Right lung (tissue), 2 donors: ENCODE data around the gene SMIM45.

ENCODE experiments used
- DNase-seq, 2 donors: peaks; one replicate each; pipeline ENCODE4 v3.0.0-alpha.2; 2013

SMIM45 gene

DNA sequence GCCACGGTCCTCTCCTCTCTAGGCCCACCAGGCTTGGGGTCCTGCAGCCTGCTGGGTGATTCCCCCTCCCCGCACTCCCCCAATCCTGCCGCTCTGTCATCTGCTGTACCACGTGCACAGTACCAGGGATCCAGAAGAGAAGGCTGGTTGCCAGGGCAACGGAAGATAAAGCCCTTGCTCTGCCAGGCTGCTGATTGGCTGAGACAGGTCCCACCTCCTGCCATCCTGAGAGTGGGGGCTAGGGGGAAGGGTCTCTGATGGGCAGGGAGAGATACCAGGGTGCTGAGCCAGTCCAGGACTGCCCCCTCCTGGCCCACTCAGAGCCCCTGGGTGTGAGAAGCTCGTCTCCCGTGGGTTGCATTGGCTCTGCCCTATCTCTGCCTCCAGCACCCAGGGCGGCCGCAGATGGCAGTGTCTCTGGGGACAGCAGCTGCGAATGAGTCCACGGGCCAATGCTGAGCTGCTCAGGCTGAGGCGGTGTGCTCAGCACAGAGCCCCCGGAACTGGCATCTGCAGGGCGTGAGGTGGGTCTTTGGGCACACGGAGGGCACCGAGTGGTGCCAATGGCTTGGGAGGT is at the start of gene SMIM45:
TSS of gene SMIM45 (plus strand) at position 253 of the 577 bp plus-strand sequence.
- no peak for DNase-seq

DNA sequence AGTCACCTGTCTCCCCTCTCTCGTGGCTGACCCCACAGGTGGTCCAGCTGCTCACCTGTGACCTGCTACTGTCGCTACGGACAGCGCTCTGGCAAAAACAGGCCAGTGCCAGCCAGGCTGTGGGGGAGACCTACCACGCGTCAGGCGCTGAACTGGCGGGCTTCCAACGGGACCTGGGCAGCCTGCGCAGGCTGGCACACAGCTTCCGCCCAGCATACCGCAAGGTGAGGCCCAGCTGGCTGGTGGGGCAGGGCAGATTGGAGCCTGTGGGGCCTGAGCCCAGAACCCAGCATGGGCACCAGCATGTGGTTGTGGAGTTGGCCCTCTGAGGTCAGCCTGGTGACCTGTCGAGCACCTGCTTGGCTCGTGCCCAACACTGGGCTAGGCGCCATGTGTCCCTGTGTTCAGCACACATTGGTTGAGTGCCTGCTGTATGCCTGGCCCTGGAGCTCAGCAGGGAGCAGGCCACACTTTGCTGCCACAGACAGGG is 49.0 kb upstream of the SMIM45 start:
- no peak for DNase-seq

GRCh38 chr22:41904450-41905410 is 47.2 kb upstream of the SMIM45 start:
- DNase-seq = no peak

GRCh38 chr22:41905411-41906202 is 46.3 kb upstream of the SMIM45 start:
- no peak for DNase-seq

- no peak for DNase-seq
Observed at GRCh38 chr22:41906822-41907221, 45.1 kb upstream of the SMIM45 start.

DNA sequence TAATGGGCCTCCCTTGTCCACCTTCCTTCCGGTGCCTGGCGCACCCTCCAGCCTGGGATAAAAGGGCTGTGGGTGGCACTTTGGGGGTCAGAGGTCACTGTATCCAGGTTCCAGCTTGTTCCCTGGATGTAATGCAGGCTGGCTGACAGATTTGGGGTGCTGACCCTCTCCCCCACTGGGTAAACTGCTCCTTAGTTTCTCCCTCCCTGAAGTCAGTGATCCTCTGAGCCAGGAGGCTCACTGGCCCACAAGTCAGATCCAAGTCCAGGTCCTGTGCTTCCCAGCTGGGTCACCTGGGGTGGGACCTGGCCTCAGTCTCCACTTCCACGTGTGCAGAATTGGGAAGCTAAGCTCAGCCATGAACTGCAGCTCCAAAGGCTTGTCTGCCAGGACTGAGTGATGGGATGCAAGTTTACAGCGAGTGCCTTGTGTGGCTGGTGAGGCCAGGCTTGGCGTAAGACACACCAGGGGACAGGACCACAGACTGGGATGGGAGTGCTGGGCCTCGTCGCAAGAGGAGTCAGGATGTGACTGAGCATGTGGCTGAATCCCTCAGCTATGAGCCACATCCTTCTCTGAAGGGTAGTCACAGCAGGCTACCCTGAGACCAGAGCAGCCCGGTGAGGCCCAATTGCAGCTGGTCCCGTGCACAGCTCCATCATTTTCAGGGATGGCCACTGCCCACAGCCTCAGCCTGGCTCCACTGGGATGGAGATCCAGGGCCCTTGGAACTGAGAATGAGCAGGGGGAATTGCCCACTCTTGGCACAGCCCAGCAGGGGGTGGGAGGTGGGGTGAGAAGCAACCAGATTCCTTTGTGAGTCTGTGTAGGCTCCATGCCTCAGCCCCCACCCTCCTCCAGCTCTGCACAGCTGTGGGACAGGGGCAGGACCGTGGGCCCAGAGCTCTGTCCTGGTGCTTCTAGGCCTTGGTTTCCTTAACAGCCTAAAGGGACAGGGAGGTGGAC is 44.2 kb upstream of the SMIM45 start:
- no peak for DNase-seq

DNA sequence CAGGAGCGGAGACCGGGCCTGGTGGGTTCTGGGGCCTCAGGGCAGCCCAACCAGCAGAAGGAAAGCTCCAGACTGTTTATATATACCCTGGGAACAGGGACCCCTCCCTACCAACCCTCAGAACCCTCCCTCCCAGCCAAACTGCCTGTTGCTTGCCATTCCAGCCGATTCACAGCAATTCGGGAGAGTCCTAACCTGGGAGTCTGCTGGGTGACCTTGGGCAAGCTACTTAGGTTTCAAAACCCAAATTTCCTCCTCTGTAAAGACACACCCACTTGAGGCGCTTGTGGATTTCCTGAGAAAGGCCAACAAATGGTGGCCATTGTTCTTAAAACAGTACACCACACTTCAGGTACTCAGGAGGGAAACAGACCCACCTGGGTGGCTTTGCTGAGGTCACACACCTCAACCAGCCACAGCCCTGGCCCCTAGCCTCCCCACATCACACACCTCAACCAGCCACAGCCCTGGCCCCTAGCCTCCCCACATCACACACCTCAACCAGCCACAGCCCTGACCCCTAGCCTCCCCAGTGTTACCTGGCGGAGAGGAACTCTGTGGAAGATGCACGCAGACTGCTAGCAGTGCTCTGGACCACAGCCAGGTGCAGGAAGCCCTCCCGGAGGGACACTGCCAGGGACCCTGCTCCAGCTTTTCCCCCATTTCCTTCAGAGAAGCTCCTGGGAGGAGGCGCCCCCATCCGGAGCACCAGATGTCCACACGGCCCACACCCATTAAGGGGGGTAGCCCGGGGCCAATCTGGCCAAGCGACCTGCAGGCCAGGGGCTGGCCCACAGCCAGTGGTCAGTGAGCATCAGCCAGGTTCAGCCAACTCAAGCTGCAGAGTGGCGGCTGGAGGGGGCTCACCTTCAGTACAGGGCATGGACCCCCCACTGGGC is 43.3 kb upstream of the SMIM45 start:
- no peak for DNase-seq

GRCh38 chr22:41909310-41910049 is 42.5 kb upstream of the SMIM45 start:
- DNase-seq = no peak

- DNase-seq = no peak
Observed at GRCh38 chr22:41910050-41911000, 41.6 kb upstream of the SMIM45 start.

GRCh38 chr22:41911001-41911611 is 40.8 kb upstream of the SMIM45 start:
- no peak for DNase-seq

DNA sequence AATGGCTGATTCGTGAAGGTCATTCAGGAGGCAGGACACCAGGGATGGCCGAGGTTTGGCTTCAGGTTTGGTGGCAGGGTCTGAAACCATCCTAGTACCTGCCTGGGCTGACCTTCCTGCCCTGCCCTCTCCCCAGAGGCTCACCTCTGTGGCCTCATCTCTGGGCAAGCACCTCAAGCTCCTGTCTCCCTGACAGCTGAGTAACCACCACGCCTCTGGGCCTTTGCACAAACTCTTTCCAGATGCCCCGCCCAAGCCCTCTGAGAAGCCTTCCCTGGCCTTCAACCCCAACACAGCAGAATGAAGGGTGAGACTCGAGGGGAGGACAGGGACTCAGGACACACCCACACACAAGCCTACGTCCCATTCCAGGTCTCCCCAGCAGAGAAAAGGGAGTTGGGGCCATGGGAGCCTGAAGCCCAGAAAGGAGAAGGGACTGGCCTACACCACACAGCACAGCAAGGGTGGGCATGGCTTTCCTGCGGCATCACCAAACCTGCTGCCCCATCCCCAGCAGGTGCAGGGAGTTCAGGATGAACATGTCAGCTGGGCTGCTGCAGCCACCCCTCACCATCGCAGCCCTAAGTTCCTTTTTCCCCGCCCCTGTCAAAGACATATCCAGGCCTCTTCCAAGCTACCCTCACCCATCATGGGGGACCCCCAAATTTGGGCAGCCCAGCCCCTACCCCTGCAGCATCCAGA is 39.5 kb upstream of the SMIM45 start:
- no peak for DNase-seq

DNA sequence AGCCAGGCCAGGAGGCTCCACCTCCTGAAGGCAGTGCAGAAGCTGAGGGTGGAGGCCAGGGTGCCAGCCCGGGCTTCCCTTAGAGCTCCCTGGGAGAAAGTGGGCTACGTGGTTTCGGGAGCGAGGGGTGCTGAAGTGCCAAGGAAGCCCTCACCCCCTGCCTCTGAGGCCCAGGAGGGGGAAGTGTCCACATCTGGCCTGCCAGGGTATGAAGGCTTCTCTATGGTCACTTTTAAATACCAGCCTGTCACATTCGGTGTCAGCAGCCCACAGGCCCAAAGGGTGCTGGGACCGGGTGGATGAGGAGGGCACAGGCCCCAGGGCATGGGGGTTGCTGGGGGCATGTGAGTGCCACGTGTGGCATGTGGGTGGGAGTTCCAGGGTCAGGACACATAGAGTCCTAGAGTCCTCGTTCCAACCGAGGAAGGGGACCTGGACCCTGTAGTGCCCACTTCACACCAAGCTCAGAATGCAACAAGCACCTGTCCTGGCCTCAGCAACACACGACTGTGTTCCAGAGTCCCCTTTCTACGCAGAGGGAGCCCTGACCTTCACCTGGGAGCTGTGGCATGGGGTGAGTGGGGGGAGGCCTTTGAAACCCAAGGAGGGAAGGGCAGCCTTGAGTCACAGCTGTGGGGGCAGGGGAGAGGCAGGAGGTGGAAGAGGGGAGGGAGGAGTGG is 38.8 kb upstream of the SMIM45 start:
- no peak for DNase-seq

GRCh38 chr22:41913842-41914534 is 38.0 kb upstream of the SMIM45 start:
- no peak for DNase-seq

DNA sequence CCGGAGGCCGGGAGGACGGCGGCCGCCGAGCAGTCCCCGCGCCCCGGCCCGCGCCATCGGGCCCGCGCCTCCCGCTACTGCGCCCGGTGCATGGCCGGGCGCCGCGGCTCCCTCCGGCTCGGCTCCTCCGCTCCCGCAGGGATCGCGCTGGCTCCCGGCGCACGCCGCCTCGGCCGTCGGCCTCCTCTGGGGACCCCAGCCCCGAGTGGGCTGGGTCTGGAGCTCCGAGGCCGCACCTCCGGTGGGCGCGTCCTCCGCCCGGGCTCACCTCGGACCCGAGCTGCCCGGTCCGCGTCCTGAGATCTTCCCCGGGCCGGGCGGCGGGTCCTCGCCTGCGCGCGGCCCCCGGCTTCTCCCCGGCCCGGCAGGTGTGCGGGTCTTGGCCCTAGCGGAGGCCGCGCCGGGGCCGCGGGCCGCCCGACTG is 37.3 kb upstream of the SMIM45 start:
- no peak for DNase-seq

DNA sequence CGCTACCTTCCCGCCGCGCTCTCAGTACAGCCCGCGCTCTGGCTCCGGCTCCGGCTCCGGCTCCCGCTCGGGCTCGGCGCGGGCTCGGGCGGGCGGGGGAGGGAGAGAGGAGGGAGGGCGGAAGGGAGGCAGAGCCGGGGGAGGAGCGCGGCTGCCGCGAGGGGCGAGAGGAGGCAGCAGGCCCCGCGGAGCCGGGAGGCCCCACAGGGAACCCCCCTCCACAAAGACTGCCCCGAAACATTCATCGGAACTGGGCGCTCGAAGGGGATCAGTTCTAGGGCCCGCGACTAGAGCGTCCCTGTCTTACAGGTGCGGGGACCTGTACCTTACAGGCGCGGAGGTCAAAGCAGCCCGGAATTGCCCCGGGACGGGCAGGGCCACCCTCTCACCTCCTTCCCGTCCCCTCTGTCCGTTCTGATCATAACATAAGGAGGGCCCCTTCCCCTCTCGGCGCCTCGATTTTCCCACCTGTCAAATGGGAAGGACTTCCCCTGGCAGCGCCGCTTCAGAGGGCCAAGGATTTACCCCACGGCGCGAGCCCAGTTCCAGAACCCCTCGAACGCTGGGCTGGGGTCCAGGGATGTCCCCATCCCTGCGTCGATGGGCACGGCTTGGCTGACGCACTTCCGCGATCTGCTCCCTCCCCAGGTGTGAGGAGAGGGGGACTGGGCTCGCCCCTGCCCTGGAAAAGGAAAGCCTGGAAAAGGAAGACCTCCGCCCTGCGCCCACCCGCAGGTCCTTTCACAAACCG is 36.7 kb upstream of the SMIM45 start, which contains the start of gene SHISA8:
TSS of gene SHISA8 (minus strand) at position 40 of the 751 bp plus-strand sequence. CDS start 407 bp downstream, outside the sequence.
- DNase-seq = peak in 1 of 2 donors; percentile 46
